ENCODE results near the gene C19orf81.

C19orf81 gene

DNA sequence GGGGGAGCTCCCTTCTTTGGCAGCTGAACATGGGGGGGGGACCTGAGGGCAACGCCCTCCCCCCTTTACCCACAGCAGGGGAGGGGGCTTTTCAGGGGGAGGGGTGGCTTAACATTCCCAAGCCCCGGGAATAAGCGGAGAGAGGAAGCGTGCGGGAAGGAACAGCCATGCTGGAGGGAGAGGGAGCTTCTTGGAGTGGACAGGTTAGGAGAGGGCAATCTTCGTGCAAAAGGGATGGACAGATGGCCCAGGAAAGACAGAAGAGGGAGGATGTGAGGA lies 10.8 kb downstream of the C19orf81 start:
- peaks cover 6% of the 10 kb centered on the region for H3K9me3 ChIP-seq (ENCODE audit: insufficient read depth, low read length, severe bottlenecking)
- H3K79me2 ChIP-seq (ENCODE audit: insufficient read depth, low read length) = no peaks in the 10 kb centered on the region
- no peak overlapping the region for H2AFZ ChIP-seq (ENCODE audit: low read depth, low read length)
- no peak overlapping the region for H3K27ac ChIP-seq (ENCODE audit: low read length)
- ATAC-seq (ENCODE audit: insufficient read depth, low read depth) (no peak), DNase-seq (no peak)
- no peak overlapping the region for H3K4me2 ChIP-seq (ENCODE audit: insufficient read depth, low read length)
- TF ChIP-seq, protein P1, sequence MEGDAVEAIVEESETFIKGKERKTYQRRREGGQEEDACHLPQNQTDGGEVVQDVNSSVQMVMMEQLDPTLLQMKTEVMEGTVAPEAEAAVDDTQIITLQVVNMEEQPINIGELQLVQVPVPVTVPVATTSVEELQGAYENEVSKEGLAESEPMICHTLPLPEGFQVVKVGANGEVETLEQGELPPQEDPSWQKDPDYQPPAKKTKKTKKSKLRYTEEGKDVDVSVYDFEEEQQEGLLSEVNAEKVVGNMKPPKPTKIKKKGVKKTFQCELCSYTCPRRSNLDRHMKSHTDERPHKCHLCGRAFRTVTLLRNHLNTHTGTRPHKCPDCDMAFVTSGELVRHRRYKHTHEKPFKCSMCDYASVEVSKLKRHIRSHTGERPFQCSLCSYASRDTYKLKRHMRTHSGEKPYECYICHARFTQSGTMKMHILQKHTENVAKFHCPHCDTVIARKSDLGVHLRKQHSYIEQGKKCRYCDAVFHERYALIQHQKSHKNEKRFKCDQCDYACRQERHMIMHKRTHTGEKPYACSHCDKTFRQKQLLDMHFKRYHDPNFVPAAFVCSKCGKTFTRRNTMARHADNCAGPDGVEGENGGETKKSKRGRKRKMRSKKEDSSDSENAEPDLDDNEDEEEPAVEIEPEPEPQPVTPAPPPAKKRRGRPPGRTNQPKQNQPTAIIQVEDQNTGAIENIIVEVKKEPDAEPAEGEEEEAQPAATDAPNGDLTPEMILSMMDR (IDR thresholded peaks at IDR 0.05; ENCODE audit: borderline replicate concordance, extremely low read depth, low read length, poor library complexity, severe bottlenecking) = no peak
- no peak for TF ChIP-seq EZH2 (IDR thresholded peaks at IDR 0.05; ENCODE audit: borderline replicate concordance, low read depth, low read length, severe bottlenecking)
- H3K9ac ChIP-seq (ENCODE audit: low read depth, low read length) = no peak overlapping the region
- peaks cover 17% of the 10 kb centered on the region for H3K4me1 ChIP-seq (ENCODE audit: insufficient read depth, low read length)
- no peaks in the 10 kb centered on the region for H3K36me3 ChIP-seq (ENCODE audit: insufficient read depth, low read length)
- H3K27me3 ChIP-seq (ENCODE audit: insufficient read depth, low read length, poor library complexity) = no peaks in the 10 kb centered on the region
- no peaks in the 10 kb centered on the region for H4K20me1 ChIP-seq (ENCODE audit: insufficient read depth, low read length)
- H3K4me3 ChIP-seq (ENCODE audit: low read depth in 1 of 2, low read length in 2 of 2) = no peak overlapping the region

DNA sequence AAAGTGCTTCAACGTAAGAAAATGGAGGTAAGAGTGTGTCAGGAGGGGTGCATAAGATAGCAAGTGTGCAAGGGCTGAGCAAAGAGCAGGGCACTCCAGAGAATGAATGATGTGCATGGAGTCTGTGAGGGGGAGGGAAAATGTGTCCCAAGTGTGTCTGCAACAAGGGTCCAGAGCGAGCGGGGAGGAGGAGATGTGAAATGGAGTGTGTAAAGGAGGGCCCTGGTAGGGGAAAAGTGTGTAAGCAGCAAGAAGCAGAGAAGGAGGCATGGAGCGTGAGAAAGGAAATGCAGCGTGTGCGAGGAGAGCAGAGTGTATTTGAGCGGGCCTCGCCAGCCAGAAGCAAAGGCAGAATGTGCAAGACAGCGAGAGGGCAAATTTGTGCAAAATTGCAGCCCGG lies 11.8 kb downstream of the C19orf81 start:
- no peak overlapping the region for H3K4me3 ChIP-seq (ENCODE audit: low read depth in 1 of 2, low read length in 2 of 2)
- no peak overlapping the region for H3K9ac ChIP-seq (ENCODE audit: low read depth, low read length)
- peaks cover 17% of the 10 kb centered on the region for H3K4me1 ChIP-seq (ENCODE audit: insufficient read depth, low read length)
- no peaks in the 10 kb centered on the region for H3K36me3 ChIP-seq (ENCODE audit: insufficient read depth, low read length)
- no peaks in the 10 kb centered on the region for H3K79me2 ChIP-seq (ENCODE audit: insufficient read depth, low read length)
- no peak overlapping the region for H3K4me2 ChIP-seq (ENCODE audit: insufficient read depth, low read length)
- no peaks in the 10 kb centered on the region for H4K20me1 ChIP-seq (ENCODE audit: insufficient read depth, low read length)
- H3K9me3 ChIP-seq (ENCODE audit: insufficient read depth, low read length, severe bottlenecking) = peaks cover 6% of the 10 kb centered on the region
- H3K27ac ChIP-seq (ENCODE audit: low read length) = no peak overlapping the region
- H2AFZ ChIP-seq (ENCODE audit: low read depth, low read length) = no peak overlapping the region
- H3K27me3 ChIP-seq (ENCODE audit: insufficient read depth, low read length, poor library complexity) = no peaks in the 10 kb centered on the region
- ATAC-seq (ENCODE audit: insufficient read depth, low read depth) = no peak
- DNase-seq = no peak
- TF ChIP-seq, protein P1 (IDR thresholded peaks at IDR 0.05; ENCODE audit: borderline replicate concordance, extremely low read depth, low read length, poor library complexity, severe bottlenecking) = no peak
- TF ChIP-seq EZH2 (IDR thresholded peaks at IDR 0.05; ENCODE audit: borderline replicate concordance, low read depth, low read length, severe bottlenecking) = no peak

DNA sequence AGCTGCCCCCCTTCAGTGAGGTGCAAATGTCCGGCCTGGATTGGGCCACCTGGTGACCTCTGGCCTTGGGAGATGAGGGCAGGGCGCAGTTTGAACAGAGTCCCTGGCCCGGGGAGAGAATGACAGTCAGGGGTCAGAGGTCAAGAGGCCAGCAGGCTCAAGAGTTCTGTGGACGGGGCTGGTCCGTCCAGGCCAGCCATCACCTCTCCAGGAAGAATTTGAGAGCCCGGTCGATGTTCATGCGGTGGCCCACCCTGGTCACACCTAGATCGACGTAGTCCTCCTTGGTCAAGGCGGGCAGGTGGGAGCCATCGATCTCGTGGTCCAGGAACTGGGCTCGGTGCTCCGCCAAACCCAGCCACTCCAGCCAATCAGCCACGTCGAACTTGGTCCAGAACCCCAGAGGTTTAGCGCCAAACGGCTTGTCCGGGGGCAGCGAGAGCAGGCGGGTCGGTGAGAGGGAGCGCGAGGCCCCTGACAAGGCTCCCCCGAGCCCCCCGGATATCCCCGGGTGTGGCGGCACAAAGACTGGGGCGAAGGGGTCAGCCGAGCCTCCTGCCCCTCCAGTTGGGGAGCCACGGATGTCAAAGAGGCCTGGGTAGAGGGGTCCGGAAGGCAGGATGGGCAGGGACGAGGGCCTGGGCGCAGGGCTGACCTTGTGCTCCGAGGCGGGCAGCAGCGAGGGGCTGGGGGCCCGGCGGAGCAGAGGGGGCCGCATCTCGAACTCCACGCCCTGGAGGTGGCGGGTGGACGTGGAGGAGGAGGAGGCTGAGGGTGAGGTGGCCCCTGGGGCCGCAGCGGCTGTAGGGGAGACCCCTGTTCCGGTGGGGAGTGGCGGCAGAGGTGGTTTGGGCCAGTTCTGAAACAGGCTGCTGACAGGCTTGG lies 12.8 kb downstream of the C19orf81 start:
- no peak overlapping the region for H3K4me2 ChIP-seq (ENCODE audit: insufficient read depth, low read length)
- H2AFZ ChIP-seq (ENCODE audit: low read depth, low read length) = no peak overlapping the region
- no peak for DNase-seq
- H3K79me2 ChIP-seq (ENCODE audit: insufficient read depth, low read length) = no peaks in the 10 kb centered on the region
- ATAC-seq (ENCODE audit: insufficient read depth, low read depth) = no peak
- no peak overlapping the region for H3K27ac ChIP-seq (ENCODE audit: low read length)
- H3K27me3 ChIP-seq (ENCODE audit: insufficient read depth, low read length, poor library complexity) = no peaks in the 10 kb centered on the region
- peaks cover 6% of the 10 kb centered on the region for H3K9me3 ChIP-seq (ENCODE audit: insufficient read depth, low read length, severe bottlenecking)
- no peak overlapping the region for H3K9ac ChIP-seq (ENCODE audit: low read depth, low read length)
- H3K36me3 ChIP-seq (ENCODE audit: insufficient read depth, low read length) = no peaks in the 10 kb centered on the region
- peaks cover 17% of the 10 kb centered on the region for H3K4me1 ChIP-seq (ENCODE audit: insufficient read depth, low read length)
- H3K4me3 ChIP-seq (ENCODE audit: low read depth in 1 of 2, low read length in 2 of 2) = no peak overlapping the region
- TF ChIP-seq EZH2 (IDR thresholded peaks at IDR 0.05; ENCODE audit: borderline replicate concordance, low read depth, low read length, severe bottlenecking) = no peak
- H4K20me1 ChIP-seq (ENCODE audit: insufficient read depth, low read length) = no peaks in the 10 kb centered on the region

DNA sequence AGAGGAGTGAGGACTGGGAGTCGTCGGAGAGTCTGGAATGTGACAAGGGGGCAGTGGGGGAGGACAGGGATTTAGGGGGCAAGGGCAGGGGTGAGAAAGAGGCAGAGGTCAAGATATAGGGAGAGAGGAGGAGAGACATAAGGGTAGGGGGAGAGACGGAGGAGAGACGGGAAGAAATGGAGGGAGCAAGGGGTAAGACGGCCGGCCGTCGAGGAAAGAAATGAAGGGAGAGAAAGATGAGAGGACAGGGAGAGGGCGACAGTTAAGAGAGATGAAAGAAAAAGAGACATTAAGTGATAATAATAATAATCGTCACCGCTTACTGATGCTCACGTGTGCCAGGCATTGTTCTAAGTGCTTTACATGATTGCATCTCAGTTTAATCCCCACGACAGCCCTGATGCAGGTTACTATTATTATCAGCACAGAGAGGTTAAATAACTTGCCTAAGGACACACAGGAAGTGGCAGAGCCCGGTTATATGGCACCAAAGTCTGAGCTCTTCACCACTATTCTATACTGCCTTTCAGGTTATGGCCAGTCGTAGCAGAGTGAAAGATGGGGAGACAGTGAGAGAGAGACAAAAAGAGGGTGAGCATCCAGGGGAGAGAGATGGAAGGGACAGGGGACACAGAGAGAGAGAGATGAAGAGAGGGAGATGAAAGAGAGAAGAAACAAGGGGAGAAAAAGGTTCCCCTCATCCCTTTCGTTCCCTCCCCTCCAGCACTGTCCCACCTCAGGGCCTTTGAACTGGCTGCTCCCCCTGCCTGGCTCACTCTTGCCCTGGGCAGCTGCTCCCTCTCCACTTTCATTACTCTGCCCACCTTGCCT lies 13.6 kb downstream of the C19orf81 start:
- Histone ChIP-seq H2AFZ (ENCODE audit: low read depth, low read length) (no peak overlapping the region), H3K4me2 (ENCODE audit: insufficient read depth, low read length) (no peak overlapping the region), H3K9ac (ENCODE audit: low read depth, low read length) (no peak overlapping the region), H3K9me3 (ENCODE audit: insufficient read depth, low read length, severe bottlenecking) (peaks cover 6% of the 10 kb centered on the region), H3K36me3 (ENCODE audit: insufficient read depth, low read length) (no peaks in the 10 kb centered on the region), H3K4me1 (ENCODE audit: insufficient read depth, low read length) (peaks cover 13% of the 10 kb centered on the region), H4K20me1 (ENCODE audit: insufficient read depth, low read length) (no peaks in the 10 kb centered on the region), H3K27me3 (ENCODE audit: insufficient read depth, low read length, poor library complexity) (no peaks in the 10 kb centered on the region), H3K27ac (ENCODE audit: low read length) (no peak overlapping the region), H3K79me2 (ENCODE audit: insufficient read depth, low read length) (no peaks in the 10 kb centered on the region), H3K4me3 (ENCODE audit: low read depth in 1 of 2, low read length in 2 of 2) (no peak overlapping the region)
- no peak for ATAC-seq (ENCODE audit: insufficient read depth, low read depth)
- DNase-seq = no peak
- no peak for TF ChIP-seq EZH2 (IDR thresholded peaks at IDR 0.05; ENCODE audit: borderline replicate concordance, low read depth, low read length, severe bottlenecking)
- TF ChIP-seq, protein P1 (IDR thresholded peaks at IDR 0.05; ENCODE audit: borderline replicate concordance, extremely low read depth, low read length, poor library complexity, severe bottlenecking) = no peak

Data from DND-41 (cell line).